ENCODE measurements around the gene THSD4. TPM values are rescaled to one million over a fixed set of nuclear protein-coding genes. Genes with fewer than 3 reads are reported as not detected.
"Not testable (repeated sequence)": the region's sequence is repeated elsewhere in the genome, so short reads cannot be mapped to it uniquely, and the experiment has no call there.

Gene THSD4
- total RNA-seq, 4 donors from 2014 or later, result 2.7 to 49.2 (median 15.8) TPM

GRCh38 chr15:71203586-71204474, 88.6 kb downstream of the THSD4 start:
- TF ChIP-seq CTCF (IDR thresholded peaks at IDR 0.05), result no peak
- ATAC-seq (ENCODE audit: low FRiP score), result no peak
- no peak for DNase-seq (ENCODE audit: low spot score)

DNA sequence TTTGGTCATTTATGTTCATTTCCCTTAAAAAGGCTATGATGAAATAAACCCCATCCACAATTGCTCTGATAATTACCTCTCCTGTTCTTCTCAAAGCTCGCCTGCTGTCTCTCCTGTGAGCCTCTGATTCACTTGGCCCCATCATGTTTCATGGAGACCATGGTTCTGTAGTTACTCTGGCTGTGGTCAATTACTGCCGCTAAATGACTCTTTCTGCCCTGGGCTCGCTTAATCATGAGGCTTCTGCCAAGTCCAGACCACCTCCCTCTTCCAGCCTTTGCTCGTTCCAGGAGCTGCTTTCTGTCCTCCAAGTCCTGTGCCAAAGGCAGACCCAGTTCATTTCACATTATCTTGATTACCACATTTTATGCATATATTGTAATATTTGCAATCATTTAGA, 91.9 kb downstream of the THSD4 start:
- DNase-seq (ENCODE audit: low spot score) (no peak), ATAC-seq (ENCODE audit: low FRiP score) (no peak)
- TF ChIP-seq CTCF (IDR thresholded peaks at IDR 0.05), result no peak

GRCh38 chr15:71212146-71212545, 96.9 kb downstream of the THSD4 start:
- DNase-seq (ENCODE audit: low spot score), result no peak
- no peak for ATAC-seq (ENCODE audit: low FRiP score)
- no peak for TF ChIP-seq CTCF (IDR thresholded peaks at IDR 0.05)

GRCh38 chr15:71213943-71214342, 98.7 kb downstream of the THSD4 start:
- not testable (repeated sequence) for ATAC-seq (ENCODE audit: low FRiP score); DNase-seq (ENCODE audit: low spot score)

- no peak for TF ChIP-seq CTCF (IDR thresholded peaks at IDR 0.05)
- ATAC-seq (ENCODE audit: low FRiP score), result peak; percentile 69
Observed at GRCh38 chr15:71215126-71215894, 100.0 kb downstream of the THSD4 start.

GRCh38 chr15:71218272-71218805, 103.1 kb downstream of the THSD4 start:
- ATAC-seq (ENCODE audit: low FRiP score), result no peak
- no peak for TF ChIP-seq CTCF (IDR thresholded peaks at IDR 0.05)

More at GRCh38 chr15:71215126-71215894, 100.0 kb downstream of the THSD4 start:
- no peak for DNase-seq (ENCODE audit: low spot score)

DNA sequence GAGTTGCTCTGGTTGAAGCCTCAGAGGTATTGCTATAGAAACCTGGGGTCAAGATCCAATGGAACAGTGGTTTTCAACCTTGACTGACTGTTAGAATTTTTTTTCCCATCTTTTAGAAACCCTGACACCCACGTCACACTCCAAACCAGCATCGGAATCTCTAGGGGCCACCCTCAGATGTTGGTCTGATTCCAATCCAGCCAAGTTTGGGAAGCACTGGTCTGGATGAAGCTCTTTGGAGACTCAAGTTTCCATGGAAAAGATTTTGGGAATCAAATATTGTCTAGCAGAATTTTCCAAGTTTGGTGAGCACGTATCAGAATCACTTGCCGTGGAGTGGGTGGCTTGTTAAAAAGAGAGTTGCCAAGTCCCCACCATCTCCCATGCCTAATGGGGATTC, 103.8 kb downstream of the THSD4 start:
- no peak for TF ChIP-seq CTCF (IDR thresholded peaks at IDR 0.05)
- ATAC-seq (ENCODE audit: low FRiP score) (no peak), DNase-seq (ENCODE audit: low spot score) (no peak)

More at GRCh38 chr15:71218272-71218805, 103.1 kb downstream of the THSD4 start:
- no peak for DNase-seq (ENCODE audit: low spot score)
